H1 (cell line): ENCODE measurements around the gene TERB2. TPM values are rescaled to one million over a fixed set of nuclear protein-coding genes. Genes with fewer than 3 reads are reported as not detected.

Source experiments
- CTCF ChIA-PET: fragments of 300-600 bp; sonication (Branson Sonifier 250); formaldehyde crosslinking; loops from one replicate; lab custom pipeline; 2021; ENCODE audit not compliant: partially characterized antibody; lab: Charles Lee
- POLR2A ChIA-PET: fragments of 300-600 bp; sonication (Branson Sonifier 250); formaldehyde crosslinking; loops from one replicate; lab custom pipeline; 2021; ENCODE audit warnings: inconsistent platforms; ENCODE audit not compliant: partially characterized antibody; lab: Charles Lee
- DNase-seq, 2 experiments: peaks; one replicate each; pipeline versions ENCODE4 v3.0.0 to v3.0.0-alpha.2; 2010 to 2022; ENCODE audit warnings: low spot score in 2 of 2, low read depth in 1 of 2, mixed read lengths in 1 of 2
- FAIRE-seq: peaks from 2 replicates; lab custom pipeline; 2011; peaks lifted over from hg19 to GRCh38; lab: Jason Lieb, UNC
- H2AFZ ChIP-seq: 2 replicates; pipeline ENCODE4 v1.8.1; 2012; ENCODE audit warnings: low read length, inconsistent platforms
- H2AK5ac ChIP-seq: 2 replicates; pipeline ENCODE4 v1.6.1; 2013; ENCODE audit warnings: low read depth, low read length
- H2BK120ac ChIP-seq: replicated peaks from 2 replicates; pipeline ENCODE3; 2013; ENCODE audit warnings: low read depth, low read length, inconsistent platforms
- H2BK12ac ChIP-seq: 2 replicates; pipeline ENCODE4 v1.6.1; 2013; ENCODE audit warnings: low read depth, low read length
- H2BK15ac ChIP-seq: 2 replicates; pipeline ENCODE4 v1.6.1; 2013; ENCODE audit warnings: low read length
- H2BK20ac ChIP-seq: 2 replicates; pipeline ENCODE4 v1.6.1; 2013; ENCODE audit warnings: low read length
- H2BK5ac ChIP-seq: 2 replicates; pipeline ENCODE4 v1.6.1; 2013; ENCODE audit warnings: low read depth, low read length
- H3K14ac ChIP-seq: 2 replicates; pipeline ENCODE4 v1.6.1; 2013; ENCODE audit warnings: inconsistent platforms; ENCODE audit not compliant: insufficient read length
- H3K18ac ChIP-seq: 2 replicates; pipeline ENCODE4 v1.6.1; 2013; ENCODE audit warnings: low read length; ENCODE audit errors: extremely low read depth
- H3K23ac ChIP-seq: 2 replicates; pipeline ENCODE4 v1.6.1; 2013; ENCODE audit warnings: inconsistent platforms; ENCODE audit not compliant: insufficient read length
- H3K23me2 ChIP-seq: 2 replicates; pipeline ENCODE4 v1.6.1; 2013; ENCODE audit warnings: low read depth, low read length
- H3K27ac ChIP-seq: 2 replicates; pipeline ENCODE4 v1.6.1; 2011; ENCODE audit warnings: low read depth, low read length, inconsistent platforms
- H3K27me3 ChIP-seq, 4 experiments: replicated peaks in 1 of 4; 1 replicate in 1 of 4; 2 replicates in 3 of 4; pipeline versions ENCODE4 v1.6.1 to v1.8.1; 2011 to 2013; ENCODE audit warnings: low read length in 3 of 4, mild to moderate bottlenecking in 3 of 4, inconsistent platforms in 2 of 4, mixed read lengths in 2 of 4, moderate library complexity in 1 of 4; ENCODE audit not compliant: control insufficient read depth in 3 of 4, insufficient read depth in 3 of 4; ENCODE audit errors: extremely low read depth in 1 of 4
- H3K36me3 ChIP-seq, 4 experiments: 2 replicates each; pipeline versions ENCODE4 v1.6.1 to v1.8.1; 2011 to 2013; ENCODE audit warnings: mild to moderate bottlenecking in 4 of 4, low read length in 3 of 4, moderate library complexity in 2 of 4, control low read depth in 1 of 4, inconsistent platforms in 1 of 4; ENCODE audit not compliant: insufficient read depth in 4 of 4, control insufficient read depth in 2 of 4
- H3K4ac ChIP-seq: replicated peaks from 2 replicates; pipeline ENCODE3; 2013; ENCODE audit warnings: low read length, low read depth, mixed read lengths, inconsistent platforms; ENCODE audit not compliant: insufficient read length
- H3K4me1 ChIP-seq, 4 experiments: replicated peaks in 1 of 4; 1 replicate in 1 of 4; 2 replicates in 3 of 4; pipeline versions ENCODE4 v1.6.1 to v1.8.1; 2011 to 2013; ENCODE audit warnings: low read length in 3 of 4, inconsistent platforms in 2 of 4, mixed read lengths in 1 of 4; ENCODE audit not compliant: insufficient read depth in 4 of 4, control insufficient read depth in 3 of 4
- H3K4me2 ChIP-seq, 2 experiments: 2 replicates each; pipeline versions ENCODE4 v1.6.1 to v1.8.1; 2011 to 2013; ENCODE audit warnings: low read depth in 2 of 2, low read length in 2 of 2, control low read depth in 1 of 2, inconsistent platforms in 1 of 2, mild to moderate bottlenecking in 1 of 2; ENCODE audit not compliant: insufficient read depth in 1 of 2
- H3K4me3 ChIP-seq, 4 experiments: fragments of 200-600, 300-600 bp in 1 of 4; sonication (generic), shearing (Covaris generic), sonication (Bioruptor Twin) in 1 of 4; 2 replicates each; pipeline versions ENCODE4 v1.5.1 to v1.8.1; 2011 to 2016; ENCODE audit warnings: low read length in 4 of 4, low read depth in 3 of 4, control low read depth in 2 of 4, inconsistent platforms in 2 of 4, mild to moderate bottlenecking in 2 of 4, mixed read lengths in 1 of 4, moderate library complexity in 1 of 4; ENCODE audit not compliant: insufficient read depth in 2 of 4; ENCODE audit errors: extremely low read depth in 1 of 4
- H3K56ac ChIP-seq: replicated peaks from 2 replicates; pipeline ENCODE3; 2013; ENCODE audit warnings: low read depth, mild to moderate bottlenecking, mixed read lengths, low read length, inconsistent platforms; ENCODE audit not compliant: insufficient read length
- H3K79me1 ChIP-seq: 2 replicates; pipeline ENCODE4 v1.6.1; 2013; ENCODE audit warnings: low read depth, low read length, control low read depth
- H3K79me2 ChIP-seq, 2 experiments: 2 replicates each; pipeline versions ENCODE4 v1.6.1 to v1.8.1; 2012 to 2013; ENCODE audit warnings: low read length in 2 of 2, mild to moderate bottlenecking in 2 of 2, inconsistent platforms in 1 of 2; ENCODE audit not compliant: insufficient read depth in 2 of 2, control insufficient read depth in 1 of 2
- H3K9ac ChIP-seq, 4 experiments: replicated peaks in 1 of 4; 1 replicate in 1 of 4; 2 replicates in 3 of 4; pipeline versions ENCODE4 v1.6.1 to v1.8.1; 2011 to 2013; ENCODE audit warnings: low read depth in 3 of 4, low read length in 3 of 4, control low read depth in 2 of 4, mild to moderate bottlenecking in 2 of 4, moderate library complexity in 2 of 4, inconsistent platforms in 1 of 4; ENCODE audit errors: extremely low read depth in 1 of 4
- H3K9me3 ChIP-seq, 2 experiments: 2 replicates each; pipeline versions ENCODE4 v1.6.1 to v1.8.1; 2012 to 2013; ENCODE audit warnings: mild to moderate bottlenecking in 2 of 2, moderate library complexity in 2 of 2, control low read depth in 1 of 2, inconsistent platforms in 1 of 2, low read depth in 1 of 2, low read length in 1 of 2, mixed read lengths in 1 of 2; ENCODE audit not compliant: insufficient read depth in 2 of 2
- H4K20me1 ChIP-seq, 2 experiments: replicated peaks in 1 of 2; 2 replicates each; pipeline versions ENCODE3 to v1.8.1; 2011 to 2013; ENCODE audit warnings: inconsistent platforms in 2 of 2, low read length in 2 of 2, mild to moderate bottlenecking in 1 of 2; ENCODE audit not compliant: insufficient read depth in 2 of 2, control insufficient read depth in 1 of 2
- H4K5ac ChIP-seq: 2 replicates; pipeline ENCODE4 v1.6.1; 2013; ENCODE audit warnings: low read length, low read depth, mixed read lengths, inconsistent platforms; ENCODE audit not compliant: insufficient read length
- H4K8ac ChIP-seq: 2 replicates; pipeline ENCODE4 v1.8.0; 2013; ENCODE audit warnings: mild to moderate bottlenecking, moderate library complexity, low read length, inconsistent platforms; ENCODE audit not compliant: insufficient read depth; ENCODE audit errors: extremely low read depth
- H4K91ac ChIP-seq: replicated peaks from 2 replicates; pipeline ENCODE3; 2013; ENCODE audit warnings: low read length, mixed read lengths, inconsistent platforms; ENCODE audit not compliant: insufficient read length
- ASH2L ChIP-seq: fragments of 200-600, 300-600 bp; sonication (generic); IDR thresholded peaks from one replicate; pipeline ENCODE4 v1.7.1; 2017; ENCODE audit warnings: low read length
- CBX8 ChIP-seq: fragments of 300-800, 300-1000 bp; sonication (generic); IDR thresholded peaks from 2 replicates; pipeline ENCODE4 v1.7.1; 2016; ENCODE audit warnings: low read depth, low read length, borderline replicate concordance
- CEBPB ChIP-seq: IDR thresholded peaks from 2 replicates; pipeline ENCODE4 v1.6.1; 2012; ENCODE audit warnings: low read depth, low read length
- CHD1 ChIP-seq: IDR thresholded peaks from 2 replicates; pipeline ENCODE4 v1.6.1; 2012; ENCODE audit warnings: low read depth, low read length, improper control_type of control experiment
- EGR1 ChIP-seq: IDR thresholded peaks from 2 replicates; pipeline ENCODE4 v1.6.1; 2011; ENCODE audit warnings: low read depth, low read length, borderline replicate concordance
- EP300 ChIP-seq, 2 experiments: IDR thresholded peaks; 1 replicate in 1 of 2; 2 replicates in 1 of 2; pipeline ENCODE4 v1.6.1; 2011 to 2012; ENCODE audit warnings: low read depth in 2 of 2, low read length in 2 of 2, mild to moderate bottlenecking in 2 of 2, borderline replicate concordance in 1 of 2, inconsistent platforms in 1 of 2, moderate library complexity in 1 of 2
- FOSL1 ChIP-seq: IDR thresholded peaks from 2 replicates; pipeline ENCODE4 v1.6.1; 2011; ENCODE audit warnings: mild to moderate bottlenecking, low read depth, low read length, moderate library complexity; ENCODE audit not compliant: insufficient read depth
- KDM1A ChIP-seq: fragments of 200-600, 300-600 bp; sonication (generic); IDR thresholded peaks from 2 replicates; pipeline ENCODE4 v1.7.1; 2016; ENCODE audit warnings: mild to moderate bottlenecking, low read length, borderline replicate concordance
- KDM4A ChIP-seq: IDR thresholded peaks from one replicate; pipeline ENCODE4 v1.7.1; 2012; ENCODE audit warnings: low read depth, mild to moderate bottlenecking, moderate library complexity, low read length, inconsistent platforms; ENCODE audit not compliant: severe bottlenecking
- MAFK ChIP-seq: IDR thresholded peaks from 2 replicates; pipeline ENCODE4 v1.6.1; 2012; ENCODE audit warnings: low read depth, mild to moderate bottlenecking, improper control_type of control experiment, low read length
- NRF1 ChIP-seq: IDR thresholded peaks from 2 replicates; pipeline ENCODE4 v1.6.1; 2011; ENCODE audit warnings: mild to moderate bottlenecking, low read depth, low read length, improper control_type of control experiment
- RXRA ChIP-seq: IDR thresholded peaks from 2 replicates; pipeline ENCODE4 v1.6.1; 2011; ENCODE audit warnings: low read depth, mild to moderate bottlenecking, low read length, moderate library complexity; ENCODE audit not compliant: insufficient read depth
- TAF7 ChIP-seq: optimal IDR thresholded peaks from 2 replicates; pipeline ENCODE3; 2011; ENCODE audit warnings: low read depth, mild to moderate bottlenecking, inconsistent platforms, low read length, moderate library complexity, borderline replicate concordance
- TBP ChIP-seq: IDR thresholded peaks from 2 replicates; pipeline ENCODE4 v1.6.1; 2011; ENCODE audit warnings: low read depth, low read length, improper control_type of control experiment
- polyA plus RNA-seq, 7 experiments: library from polyadenylated mRNA; depleted of rRNA in 3 of 7; stranded (reverse) in 5 of 7; unstranded in 2 of 7; fragments of >200 nt in 5 of 7; fragments of 200-250 nt in 2 of 7; gene quantifications; 1 replicate in 5 of 7; 2 replicates in 1 of 7; 4 replicates in 1 of 7; pipeline versions ENCODE4 v1.2.1 to v1.2.3, GENCODE V29; 2011 to 2013; ENCODE audit warnings: missing spikeins in 2 of 7, mixed read lengths in 2 of 7
- total RNA-seq: library from RNA; stranded (reverse); fragmentation: NEBNext Ultra II Directional; extraction: Animal tissue kit (Norgen Biotek cat#: 25700); gene quantifications from 2 replicates; pipeline ENCODE4 v1.2.1, GENCODE V29; 2021

Gene TERB2
- total and polyA plus RNA-seq, 2 of the 8 experiments (the other 6 are each of a cell fraction or from before 2014, with no cell fraction given), result not detected

DNA sequence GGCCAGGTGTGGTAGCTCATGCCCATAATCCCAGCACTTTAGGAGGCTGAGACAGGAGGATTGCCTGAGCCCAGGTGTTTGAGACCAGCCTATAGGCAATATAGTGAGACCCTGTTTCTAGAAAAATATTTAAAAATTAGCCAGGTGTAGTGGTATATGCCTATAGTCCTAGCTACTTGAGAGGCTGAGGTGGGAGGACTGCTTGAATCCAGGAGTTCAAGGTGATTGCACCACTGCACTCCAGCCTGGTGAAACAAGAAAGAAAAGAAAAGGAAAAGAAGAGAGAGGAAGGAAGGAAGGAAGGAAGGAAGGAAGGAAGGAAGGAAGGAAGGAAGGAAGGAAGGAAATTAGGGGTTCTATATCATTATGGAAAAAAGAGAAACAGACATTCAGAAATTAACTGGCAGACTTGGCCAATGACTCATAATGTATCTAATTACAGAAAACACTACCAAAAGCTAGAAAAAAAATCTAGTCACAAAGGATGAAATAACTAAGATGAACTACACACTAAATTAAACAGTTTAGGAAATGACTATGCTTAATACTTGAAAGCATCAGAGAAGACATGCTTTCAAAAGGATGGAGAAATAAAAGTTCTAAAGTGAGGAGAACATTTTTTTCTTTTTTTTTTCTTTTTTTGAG, 45.4 kb upstream of the TERB2 start:
- CTCF ChIA-PET, result no interaction called here

More for the DNA sequence above, 45.4 kb upstream of the TERB2 start:
- Histone ChIP-seq H3K27ac (no peak overlapping the region), H2AFZ (no peak overlapping the region), H2BK15ac (no peak overlapping the region), H3K18ac (no peak overlapping the region), H3K79me2 (no peaks in the 10 kb centered on the region), H3K56ac (no peak overlapping the region), H2AK5ac (no peak overlapping the region), H2BK5ac (no peak overlapping the region), H3K9ac (no peak overlapping the region), H3K27me3 (no peaks in the 10 kb centered on the region), H3K36me3 (no peaks in the 10 kb centered on the region), H4K8ac (no peak overlapping the region), H3K4me3 (no peak overlapping the region), H3K9me3 (no peaks in the 10 kb centered on the region), H3K4ac (no peak overlapping the region), H3K14ac (no peak overlapping the region), H2BK20ac (no peak overlapping the region), H3K23me2 (no peaks in the 10 kb centered on the region), H3K4me1 (no peaks in the 10 kb centered on the region), H2BK12ac (no peak overlapping the region), H3K23ac (no peak overlapping the region), H4K5ac (no peak overlapping the region), H3K4me2 (no peak overlapping the region), H3K79me1 (no peaks in the 10 kb centered on the region), H4K20me1 (no peaks in the 10 kb centered on the region), H2BK120ac (no peak overlapping the region), H4K91ac (no peak overlapping the region)
- TF ChIP-seq ASH2L (no peak), FOSL1 (no peak), CBX8 (no peak), CHD1 (no peak), EP300 (IDR thresholded peaks at IDR 0.05; ENCODE audit: borderline replicate concordance in 1 of 2, low read depth in 2 of 2, low read length in 2 of 2) (no peak), RXRA (no peak), MAFK (no peak), TAF7 (no peak), EGR1 (no peak), KDM4A (no peak), NRF1 (no peak), KDM1A (no peak), TBP (no peak), CEBPB (no peak)
- DNase-seq, result no peak
- FAIRE-seq, result no peak
- POLR2A ChIA-PET, result no interaction called here
